NCI-H2107 treated with DMSO at 0.1 percent for 48 hours (cell line): Measurements from ENCODE around the gene COLEC11.

Source experiments
- DNase-seq: peaks from one replicate; lab custom pipeline; 2025; ENCODE audit not compliant: unreplicated experiment; lab: John Stamatoyannopoulos, UW

Gene COLEC11

DNA sequence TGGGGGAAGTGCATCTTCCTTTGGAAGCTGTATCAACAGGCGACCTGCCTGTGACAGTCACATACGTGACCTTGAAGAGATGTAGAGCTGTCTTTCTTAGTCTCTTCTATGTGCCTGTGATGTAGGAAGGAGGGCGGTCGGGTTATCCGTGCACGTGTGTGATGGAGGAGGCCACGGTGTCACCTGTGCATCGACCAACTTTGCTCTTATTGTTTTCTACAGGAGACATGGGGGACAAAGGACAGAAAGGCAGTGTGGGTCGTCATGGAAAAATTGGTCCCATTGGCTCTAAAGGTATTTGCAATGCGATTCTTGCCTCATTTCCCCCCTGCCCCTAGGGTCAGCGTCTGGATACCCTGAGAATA, 42.4 kb downstream of the COLEC11 start:
- DNase-seq, result no peak

DNA sequence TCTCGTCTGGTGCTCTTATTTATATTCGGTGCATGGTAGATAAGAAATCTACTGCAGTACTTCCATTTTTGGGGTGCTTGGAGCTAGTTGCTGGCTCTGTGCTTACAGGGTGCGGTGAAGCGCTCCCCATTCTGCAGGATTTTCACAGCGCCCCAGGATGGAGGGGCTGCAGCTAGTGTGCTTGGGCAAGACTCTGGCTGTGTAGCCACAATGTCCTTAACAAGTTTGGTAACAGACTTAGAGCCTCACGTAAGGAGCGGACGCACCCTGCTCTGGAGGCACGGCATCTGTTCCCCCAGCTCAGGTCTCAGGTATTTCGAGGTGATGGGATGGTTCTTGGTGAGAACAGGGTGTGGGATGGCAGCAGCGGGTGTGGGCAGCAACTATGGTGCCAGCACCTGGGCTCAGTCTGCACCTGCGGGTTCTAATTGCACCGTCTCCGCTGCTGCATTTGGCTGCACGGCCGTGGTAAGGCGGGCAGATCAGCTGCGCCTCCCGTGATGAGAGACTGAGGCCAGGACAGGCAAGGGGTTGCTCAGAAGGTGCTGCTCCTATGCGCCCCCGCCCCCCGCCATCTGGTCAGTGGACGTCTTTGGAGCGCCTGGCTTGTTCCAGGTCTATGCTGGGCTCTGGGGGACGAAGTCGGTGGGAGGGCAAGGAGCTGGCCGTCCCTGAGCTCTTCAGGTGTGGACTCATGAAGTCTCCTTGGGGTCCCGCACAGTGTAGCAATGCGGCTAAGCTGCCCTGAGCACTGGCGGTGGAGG, 43.0 kb downstream of the COLEC11 start:
- DNase-seq, result no peak

DNA sequence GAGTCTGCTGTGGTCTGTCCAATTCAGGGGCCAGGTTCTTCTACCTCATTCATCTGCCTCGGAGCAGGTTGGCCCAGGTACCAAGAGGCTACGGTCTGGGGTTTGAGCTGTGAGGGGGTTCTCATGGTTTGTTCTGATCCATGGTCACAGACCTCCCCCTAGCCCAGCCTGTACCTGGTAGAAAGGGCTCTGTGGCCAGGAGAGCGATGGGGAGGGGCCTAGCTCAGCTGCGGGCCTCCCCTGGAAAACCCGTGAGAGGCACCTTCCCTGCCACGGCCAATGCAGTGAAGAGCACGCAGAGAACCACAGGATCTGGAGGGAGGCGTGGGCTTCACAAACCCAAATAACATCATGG, 43.5 kb downstream of the COLEC11 start:
- no peak for DNase-seq

DNA sequence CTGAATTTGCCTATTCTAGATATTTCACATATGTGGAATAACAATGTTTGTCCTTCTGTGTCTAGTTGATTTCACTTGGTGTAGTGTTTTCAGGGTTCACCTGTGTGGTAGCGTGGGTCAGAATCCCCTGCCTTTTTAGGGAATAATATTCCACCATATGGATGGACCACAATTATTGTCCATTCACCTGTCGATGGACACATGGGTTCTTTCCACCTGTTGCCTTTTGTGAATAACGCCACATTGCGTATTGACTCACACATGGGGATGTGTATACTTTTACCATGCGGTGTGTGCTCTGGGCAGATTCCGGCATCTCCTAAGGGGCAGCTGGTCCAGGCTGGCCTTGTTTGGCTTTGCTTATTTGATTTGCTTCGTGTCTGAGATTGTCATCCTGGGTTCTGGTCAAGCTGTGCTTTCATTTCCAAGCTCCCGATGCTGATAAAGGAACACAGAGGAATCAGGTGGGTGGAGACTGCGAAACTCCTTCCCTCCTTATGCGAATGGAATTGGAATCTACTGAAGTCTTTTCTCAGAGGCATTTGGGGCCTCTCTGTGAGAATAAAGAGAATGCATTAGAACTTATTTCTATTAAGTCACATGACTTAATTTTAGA, 44.2 kb downstream of the COLEC11 start:
- no peak for DNase-seq

DNA sequence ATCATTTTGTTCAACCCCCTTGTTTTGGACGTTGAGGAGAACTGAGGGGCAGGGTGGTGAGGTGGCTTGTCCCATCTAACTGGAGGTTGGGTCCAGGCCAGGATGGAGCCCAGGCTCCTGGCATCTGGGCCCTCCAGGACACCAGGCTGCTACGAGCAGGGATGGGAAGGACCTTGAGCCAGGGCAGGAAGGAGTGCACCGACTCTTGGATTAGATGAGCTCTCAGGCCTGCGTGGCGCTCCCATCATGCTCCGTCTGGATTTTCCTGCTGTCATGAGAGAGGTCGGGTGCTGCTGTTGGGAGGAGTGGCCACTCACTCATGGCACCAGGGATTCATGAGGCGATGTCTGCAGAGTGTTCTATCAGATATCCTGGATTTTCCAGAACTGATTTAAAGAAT, 44.7 kb downstream of the COLEC11 start:
- DNase-seq, result no peak

DNA sequence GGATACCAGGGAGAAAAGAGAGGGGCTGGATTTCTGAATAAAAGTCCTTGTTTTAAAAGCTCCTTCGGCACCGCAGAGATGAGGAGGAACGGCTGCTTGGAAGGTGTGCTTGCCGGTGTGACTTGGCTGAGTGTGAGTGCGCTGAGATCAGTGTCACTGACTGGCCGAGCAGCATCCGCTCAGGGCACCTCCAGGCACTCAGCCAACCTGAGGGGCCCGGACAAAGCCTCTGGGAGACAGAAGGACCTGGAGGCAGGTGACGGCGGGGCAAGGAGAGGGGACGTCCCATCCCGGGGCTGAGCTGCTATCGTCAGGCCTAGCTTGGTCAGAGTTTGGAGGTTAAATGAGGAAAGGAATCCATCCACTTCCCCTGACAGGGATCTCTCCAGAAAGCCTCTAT, 46.3 kb downstream of the COLEC11 start:
- DNase-seq, result no peak

DNA sequence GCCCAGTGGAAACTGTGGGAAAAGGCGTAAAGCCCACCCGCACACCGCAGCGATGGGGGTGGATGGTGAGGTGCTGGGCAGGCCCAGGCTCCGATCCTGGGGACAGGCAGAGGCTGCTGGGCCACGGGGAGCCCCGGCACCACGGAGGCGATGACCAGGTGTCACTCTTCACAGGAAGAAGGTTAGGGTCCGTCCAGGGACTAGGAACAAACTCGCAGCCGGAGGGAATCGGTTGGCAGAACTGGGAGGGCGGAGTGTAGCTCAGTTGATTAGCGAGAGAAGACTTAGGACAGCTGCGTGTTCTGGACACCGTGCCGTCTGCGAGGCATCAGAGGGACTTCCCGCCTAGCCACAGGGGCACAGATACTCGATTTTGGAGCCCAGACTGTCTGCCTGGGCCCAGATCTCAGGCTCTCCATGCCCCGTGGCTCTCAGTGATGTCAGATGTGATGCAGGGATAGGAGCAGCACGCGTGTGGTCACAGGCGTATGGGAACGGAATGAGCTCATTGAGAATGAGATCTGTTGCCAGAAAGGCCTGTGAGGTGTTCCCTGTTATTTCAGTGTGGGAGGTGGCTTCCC, 47.0 kb downstream of the COLEC11 start:
- no peak for DNase-seq

DNA sequence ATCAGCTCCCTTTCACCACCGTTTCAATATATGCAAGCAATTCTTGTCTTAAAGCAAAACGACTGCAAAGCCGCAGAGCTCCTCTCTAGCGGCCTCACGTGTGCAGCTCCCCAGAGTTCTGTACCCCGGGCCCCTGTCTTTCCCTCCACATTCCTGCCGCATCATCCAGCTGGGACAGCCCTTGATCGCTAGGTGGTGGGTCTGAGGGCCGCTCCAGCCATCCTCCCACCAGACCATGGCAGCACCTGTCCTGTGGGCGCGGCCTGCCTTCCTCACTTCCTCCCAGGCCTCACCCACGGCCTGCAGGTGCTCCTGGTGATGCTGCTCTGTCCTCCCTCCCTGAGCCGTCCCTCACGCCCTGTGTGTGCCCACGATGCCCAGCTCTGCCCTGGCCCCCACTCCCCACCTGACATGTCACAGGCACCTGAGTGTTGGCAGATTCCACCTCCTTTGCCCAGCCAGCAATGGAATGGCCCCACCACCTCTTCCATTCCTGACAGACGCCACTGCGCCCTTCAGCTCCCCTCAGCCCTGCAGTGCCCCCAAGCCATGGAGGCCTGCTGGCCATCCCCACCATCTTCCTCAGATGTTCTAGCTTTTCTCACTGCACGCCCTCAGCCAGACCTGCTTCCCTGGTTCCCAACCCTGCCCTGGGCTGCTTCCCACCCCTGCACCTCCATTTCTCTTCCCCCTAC, 47.8 kb downstream of the COLEC11 start:
- DNase-seq, result no peak

DNA sequence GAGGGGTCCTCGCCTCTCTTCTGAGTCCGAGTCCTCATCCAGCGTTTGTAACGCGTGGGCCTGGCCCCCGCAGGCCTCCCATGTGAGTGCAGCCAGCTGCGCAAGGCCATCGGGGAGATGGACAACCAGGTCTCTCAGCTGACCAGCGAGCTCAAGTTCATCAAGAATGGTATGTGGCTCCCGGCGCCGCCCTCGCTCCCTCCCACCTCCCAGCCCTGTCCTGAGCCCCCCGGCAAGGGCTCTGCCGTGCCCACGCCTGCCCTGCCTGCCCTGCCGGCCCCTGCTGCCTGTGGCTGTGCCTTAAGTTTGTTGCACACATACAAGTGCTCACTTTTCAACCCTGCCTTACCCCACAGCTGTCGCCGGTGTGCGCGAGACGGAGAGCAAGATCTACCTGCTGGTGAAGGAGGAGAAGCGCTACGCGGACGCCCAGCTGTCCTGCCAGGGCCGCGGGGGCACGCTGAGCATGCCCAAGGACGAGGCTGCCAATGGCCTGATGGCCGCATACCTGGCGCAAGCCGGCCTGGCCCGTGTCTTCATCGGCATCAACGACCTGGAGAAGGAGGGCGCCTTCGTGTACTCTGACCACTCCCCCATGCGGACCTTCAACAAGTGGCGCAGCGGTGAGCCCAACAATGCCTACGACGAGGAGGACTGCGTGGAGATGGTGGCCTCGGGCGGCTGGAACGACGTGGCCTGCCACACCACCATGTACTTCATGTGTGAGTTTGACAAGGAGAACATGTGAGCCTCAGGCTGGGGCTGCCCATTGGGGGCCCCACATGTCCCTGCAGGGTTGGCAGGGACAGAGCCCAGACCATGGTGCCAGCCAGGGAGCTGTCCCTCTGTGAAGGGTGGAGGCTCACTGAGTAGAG, 48.7 kb downstream of the COLEC11 start:
- DNase-seq, result no peak

DNA sequence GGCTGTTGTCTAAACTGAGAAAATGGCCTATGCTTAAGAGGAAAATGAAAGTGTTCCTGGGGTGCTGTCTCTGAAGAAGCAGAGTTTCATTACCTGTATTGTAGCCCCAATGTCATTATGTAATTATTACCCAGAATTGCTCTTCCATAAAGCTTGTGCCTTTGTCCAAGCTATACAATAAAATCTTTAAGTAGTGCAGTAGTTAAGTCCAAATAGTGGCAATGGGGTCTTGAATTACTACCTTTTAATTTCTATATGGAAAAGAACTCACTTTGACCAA, 49.3 kb downstream of the COLEC11 start:
- DNase-seq, result no peak

DNA sequence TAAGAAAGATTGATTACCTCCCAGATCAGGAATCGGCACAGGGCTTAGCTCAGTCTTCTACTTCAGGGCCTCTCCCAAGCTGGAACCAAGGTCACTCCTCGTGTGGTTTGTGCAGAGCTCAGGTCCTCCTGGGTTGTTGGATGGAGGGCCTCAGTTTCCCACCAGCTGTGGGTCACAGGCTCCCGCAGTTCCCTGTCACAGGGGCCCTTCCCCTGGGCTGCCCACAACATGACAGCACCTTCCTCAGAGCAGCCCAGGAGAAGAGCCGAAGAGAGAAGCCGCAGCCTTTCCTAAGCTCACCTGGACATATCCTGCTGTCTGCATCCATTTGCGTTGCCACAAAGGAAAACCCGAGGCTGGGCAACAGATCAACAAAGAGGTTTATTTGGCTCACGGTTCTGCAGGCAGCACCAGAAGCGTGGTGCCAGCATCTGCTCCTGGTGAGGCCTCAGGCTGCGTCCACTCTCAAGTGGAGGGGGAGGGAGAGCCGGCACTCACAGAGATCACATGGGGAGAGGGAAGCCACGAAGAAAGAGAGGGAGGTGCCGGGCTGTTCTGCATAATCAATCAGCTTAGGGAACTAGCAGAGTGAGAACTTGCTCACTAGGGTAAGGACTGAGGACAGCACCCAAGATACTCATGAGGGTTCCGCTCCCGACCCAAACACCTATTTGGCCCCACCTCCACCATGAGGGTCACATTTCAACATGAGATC, 50.1 kb downstream of the COLEC11 start:
- DNase-seq, result no peak

DNA sequence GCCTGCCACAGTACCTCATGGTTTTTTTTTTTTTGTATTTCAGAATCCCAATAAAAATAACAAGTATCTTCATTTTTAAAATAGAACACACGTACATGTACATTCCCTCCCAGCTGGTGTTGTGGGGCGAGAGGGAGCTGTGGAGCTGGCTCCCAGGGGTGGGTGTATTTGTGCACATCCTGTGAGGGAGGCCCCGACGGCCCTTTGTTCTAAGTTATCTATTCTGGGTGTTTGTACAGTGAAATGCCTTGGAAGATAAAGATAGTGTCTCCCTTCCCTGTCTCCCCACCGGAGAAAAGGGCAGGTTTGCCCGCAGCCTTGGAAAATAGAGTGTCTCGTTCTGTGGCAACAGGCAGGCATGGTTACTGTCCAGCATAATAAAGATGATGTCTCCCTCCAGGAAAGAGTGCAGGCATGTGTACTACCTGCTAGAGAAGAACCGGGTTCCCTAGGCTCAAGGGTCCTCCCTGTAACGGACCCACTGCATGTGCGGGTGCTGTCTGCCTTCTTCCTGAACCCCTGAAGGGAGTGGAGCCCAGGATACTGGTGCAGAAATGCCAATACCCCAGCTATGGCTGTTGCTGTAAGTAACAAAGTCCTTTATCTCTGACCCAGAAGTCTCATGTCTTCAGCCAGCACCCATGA, 51.0 kb downstream of the COLEC11 start:
- no peak for DNase-seq

DNA sequence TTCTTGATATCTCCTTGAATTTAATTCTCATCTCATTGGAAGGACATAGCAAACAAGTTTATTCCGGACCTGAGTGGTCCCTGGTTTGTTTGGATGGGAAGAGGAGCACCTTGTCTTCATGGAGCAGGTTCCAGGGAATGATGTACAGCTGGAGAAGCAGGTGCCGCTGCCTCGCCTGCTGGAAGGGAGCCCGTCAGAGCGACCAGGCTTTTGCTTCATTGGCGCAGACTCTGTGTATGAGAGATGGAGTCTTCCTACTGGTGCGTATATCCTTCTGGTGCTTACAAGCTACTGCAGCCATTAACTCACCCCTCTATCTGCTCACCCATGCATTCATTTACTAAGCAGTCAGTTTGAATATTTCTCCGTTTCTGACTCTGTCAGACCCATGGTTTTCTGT, 51.5 kb downstream of the COLEC11 start:
- no peak for DNase-seq

DNA sequence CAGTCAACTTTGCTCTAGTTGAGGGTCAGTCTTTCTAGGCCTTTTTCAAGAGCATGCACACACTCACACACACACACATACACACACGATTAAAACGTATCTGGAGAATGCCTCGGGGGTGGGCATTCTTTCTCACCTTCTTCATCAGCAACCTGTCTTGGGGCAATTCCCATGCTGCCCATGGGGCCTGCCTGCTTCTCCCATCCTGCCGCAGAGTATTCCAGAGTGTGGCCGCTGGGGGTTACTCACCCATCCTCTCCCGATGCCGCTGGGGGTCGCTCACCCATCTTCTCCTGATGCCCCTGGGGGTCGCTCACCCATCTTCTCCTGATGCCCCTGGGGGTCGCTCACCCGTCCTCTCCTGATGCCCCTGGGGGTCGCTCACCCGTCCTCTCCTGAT, 52.3 kb downstream of the COLEC11 start:
- no peak for DNase-seq

DNA sequence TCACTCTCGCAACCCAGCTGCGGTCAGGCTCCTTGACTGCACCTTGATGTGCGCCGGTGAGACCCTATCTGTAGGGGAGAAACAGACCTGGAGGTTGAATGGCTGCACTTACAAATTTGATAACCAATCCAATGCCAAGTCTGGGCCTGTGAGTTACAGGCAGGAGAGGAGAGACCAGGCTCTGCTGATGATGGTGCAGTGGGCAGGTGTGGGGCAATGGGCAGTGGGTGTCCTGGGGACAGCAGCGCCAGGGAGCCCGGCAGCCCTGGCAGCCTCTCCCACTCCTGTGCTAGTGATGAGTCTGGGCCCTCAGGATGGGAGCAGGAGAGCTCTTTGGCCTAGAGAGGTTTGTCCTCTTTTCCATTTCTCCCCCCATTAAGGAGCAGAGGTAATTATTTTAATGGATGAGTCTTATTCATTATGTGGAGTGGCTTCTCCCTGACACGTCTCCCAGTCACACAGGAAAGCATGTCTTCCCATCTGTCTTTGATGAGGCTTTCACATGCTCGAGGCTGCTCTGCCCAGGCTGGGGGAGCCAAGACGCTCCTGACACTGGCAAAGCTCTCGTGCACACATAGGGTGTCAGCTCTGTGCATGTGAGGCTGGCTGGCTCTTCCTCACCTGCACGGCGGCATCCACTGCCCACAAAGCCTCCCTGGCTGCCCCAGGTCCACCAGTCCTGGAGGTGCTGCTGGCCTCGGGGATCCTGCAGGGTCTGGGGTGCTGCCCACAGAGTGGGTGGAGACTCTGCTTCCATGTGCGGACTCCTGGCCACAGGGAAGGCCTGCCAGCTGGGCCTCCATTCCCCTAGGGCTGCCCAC, 53.1 kb downstream of the COLEC11 start:
- DNase-seq, result no peak

DNA sequence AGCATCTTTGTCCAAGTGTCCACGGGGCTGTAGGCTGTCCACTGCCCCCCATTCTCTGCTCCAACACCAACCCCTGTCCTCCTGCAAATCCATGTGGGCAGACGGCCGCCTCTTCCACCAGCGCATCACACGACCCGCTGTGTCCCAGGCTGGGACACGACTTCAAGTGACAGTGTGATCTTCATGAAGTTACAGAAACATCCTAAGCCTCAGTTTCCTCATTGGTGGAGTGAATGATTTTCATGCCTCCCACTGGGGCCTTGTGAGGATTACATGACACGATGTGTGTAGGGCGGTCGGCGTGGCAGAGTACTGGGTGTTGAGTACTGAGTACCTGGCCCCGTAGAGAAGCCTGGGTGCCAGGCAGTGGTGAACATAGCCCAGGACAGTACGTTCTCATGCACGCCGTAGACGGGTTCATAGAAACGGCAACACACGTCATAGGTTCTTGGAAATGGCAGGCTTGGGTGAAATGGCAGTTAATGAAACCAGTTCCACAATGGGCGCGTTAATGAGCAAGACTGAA, 53.8 kb downstream of the COLEC11 start:
- DNase-seq, result no peak

DNA sequence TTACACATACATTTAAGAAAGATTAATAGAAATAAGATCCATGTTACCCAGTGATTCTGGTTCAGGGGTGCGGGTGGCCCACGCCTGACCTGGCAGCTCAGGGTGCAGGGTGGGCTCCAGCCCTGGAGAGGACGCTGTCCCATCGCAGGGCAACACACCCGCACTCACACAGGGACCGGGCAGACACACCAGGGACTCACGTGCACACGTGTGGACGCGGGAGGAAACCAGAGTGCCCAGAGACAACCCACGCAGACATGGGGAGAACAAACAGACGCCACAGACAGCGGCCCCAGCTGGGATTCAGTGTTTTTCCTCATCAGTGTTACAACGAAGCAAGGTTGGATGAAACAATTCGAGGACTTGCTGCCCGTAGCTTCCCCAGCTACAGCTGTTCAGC, 54.7 kb downstream of the COLEC11 start:
- no peak for DNase-seq

DNA sequence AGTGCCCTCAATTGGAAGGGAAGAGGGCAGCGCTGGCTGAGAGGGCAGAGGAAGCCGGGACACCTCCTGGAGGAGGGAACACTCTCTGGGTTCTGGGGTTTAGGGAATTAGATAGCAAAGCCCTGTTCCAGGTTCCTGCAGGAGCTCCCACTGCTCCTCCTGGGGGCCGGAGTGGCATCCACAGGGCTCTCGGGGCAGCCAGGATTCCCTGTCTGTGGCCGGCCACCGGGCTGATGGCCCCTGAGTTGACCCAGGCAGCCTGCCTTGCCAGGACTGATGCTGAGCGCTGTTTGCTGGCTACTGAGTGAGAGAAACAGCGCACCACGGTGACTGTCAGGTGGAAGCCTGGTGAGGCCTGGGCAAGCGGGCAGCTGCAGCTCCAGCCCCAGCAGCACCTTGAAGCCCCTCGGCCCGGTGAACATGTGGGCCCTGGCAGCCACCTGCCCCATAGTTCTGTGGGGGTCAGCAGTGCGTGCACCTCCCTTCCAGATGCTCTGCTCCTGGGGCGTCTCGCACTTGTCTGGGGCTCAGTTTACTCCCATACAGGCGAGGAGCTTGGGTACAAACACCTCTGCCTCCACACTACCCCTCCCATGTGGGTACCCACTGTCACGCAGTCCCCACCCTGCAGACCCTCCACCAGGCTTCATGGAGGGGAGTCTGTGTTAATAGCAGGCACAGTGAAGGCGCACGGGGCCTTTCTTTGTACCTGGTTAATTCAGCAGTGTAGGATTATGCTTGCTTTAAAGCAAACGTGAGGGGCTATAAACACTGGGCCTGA, 55.4 kb downstream of the COLEC11 start:
- DNase-seq, result no peak
